Cardiac fibroblast (primary cell): ENCODE measurements around the gene C5AR1.
"Not testable (repeated sequence)": the region's sequence is repeated elsewhere in the genome, so short reads cannot be mapped to it uniquely, and the experiment has no call there.

Experiments
- DNase-seq, 2 donors: peaks; one replicate each; pipeline versions ENCODE4 v3.0.0 to v3.0.0-alpha.2; 2010; ENCODE audit warnings: low read depth in 2 of 2
- H3K4me3 ChIP-seq, 2 donors: replicated peaks in 1 of 2; 1 replicate in 1 of 2; 2 replicates in 1 of 2; pipeline ENCODE4 v1.5.1; 2011; ENCODE audit warnings: low read depth in 2 of 2, low read length in 2 of 2, mild to moderate bottlenecking in 2 of 2, moderate library complexity in 1 of 2
- CTCF ChIP-seq: IDR thresholded peaks from one replicate; pipeline ENCODE4 v1.5.1; 2011; ENCODE audit warnings: low read depth, mild to moderate bottlenecking, low read length, inconsistent platforms

C5AR1 gene

GRCh38 chr19:47344425-47344824 lies 34.8 kb downstream of the C5AR1 start:
- no peak for DNase-seq
- no peak overlapping the region for H3K4me3 ChIP-seq
- TF ChIP-seq CTCF: no peak

GRCh38 chr19:47346024-47346423 lies 36.4 kb downstream of the C5AR1 start:
- H3K4me3 ChIP-seq, DNase-seq: not testable (repeated sequence)

- H3K4me3 ChIP-seq: peak within 1 kb of the TSS; percentile 78 to 92
- peak; percentile 99 for TF ChIP-seq CTCF
- peak; percentile 100 for DNase-seq
These were observed 39.4 kb downstream of the C5AR1 start, which contains the start of gene DHX34 for GRCh38 chr19:47348819-47349795. Gene DHX34, plus strand, starts transcription at chr19:47349315. Its CDS starts 3,716 bp downstream, at chr19:47353031.

DNA sequence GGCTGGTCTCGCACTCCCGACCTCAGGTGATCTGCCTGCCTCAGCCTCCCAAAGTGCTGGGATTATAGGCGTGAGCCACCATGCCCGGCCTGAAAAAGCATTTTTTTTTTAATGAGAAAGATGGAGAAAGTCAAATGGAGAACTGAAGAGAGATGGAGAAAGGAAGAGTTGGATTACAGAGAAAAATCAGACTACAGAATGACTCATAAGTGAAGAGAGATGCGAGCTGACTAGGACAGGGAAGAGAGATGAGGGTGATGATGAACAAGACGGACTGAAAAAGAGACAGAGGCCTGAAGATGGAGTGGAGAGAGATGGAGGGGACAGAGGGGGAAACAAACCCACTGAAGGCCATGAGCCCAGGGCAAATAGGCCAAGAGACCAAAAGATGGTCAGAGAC lies 41.0 kb downstream of the C5AR1 start:
- H3K4me3 ChIP-seq: no peak overlapping the region
- DNase-seq: no peak
- no peak for TF ChIP-seq CTCF

DNA sequence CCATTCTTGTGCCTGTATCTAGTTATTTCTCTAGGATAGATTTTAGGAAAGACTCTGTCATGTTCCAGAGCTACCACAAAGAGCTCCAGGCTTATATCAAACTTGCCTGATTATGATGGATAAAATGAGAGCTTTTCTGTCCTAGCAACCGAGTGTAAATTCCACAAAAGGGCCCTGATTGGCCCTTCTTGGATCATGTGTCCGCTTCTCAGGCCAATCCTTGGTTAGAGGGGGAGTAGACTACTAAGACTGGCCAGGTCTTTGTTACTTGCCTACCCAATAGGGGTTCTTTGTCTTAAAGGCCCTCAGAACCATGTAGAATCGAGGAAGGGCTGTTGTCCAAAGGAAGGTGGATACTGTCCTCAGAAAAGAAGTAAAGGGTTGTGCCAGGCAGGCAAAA lies 41.9 kb downstream of the C5AR1 start:
- DNase-seq: peak; percentile 44 to 46
- H3K4me3 ChIP-seq: no peak overlapping the region

DNA sequence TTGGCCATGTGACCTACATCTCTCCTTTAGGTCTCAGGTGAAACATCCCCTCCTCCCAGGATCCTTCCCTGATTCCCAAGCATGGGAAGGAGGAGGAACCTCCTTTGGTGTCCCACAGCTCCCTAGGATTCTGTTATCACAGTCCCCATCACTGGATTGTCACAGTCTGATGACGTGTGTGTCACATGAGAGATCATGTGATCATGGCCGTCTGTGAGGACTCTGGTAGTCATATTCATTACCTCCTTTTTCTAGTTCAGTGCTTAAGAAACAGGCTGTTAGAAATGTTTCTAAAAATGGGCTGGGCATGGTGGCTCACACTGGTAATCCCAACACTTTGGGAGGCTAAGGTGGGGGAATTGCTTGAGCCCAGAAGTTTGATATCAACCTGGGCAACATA lies 42.4 kb downstream of the C5AR1 start:
- TF ChIP-seq CTCF: no peak
- H3K4me3 ChIP-seq: no peak overlapping the region
- no peak for DNase-seq

More for the DNA sequence above, 41.9 kb downstream of the C5AR1 start:
- TF ChIP-seq CTCF: no peak

DNA sequence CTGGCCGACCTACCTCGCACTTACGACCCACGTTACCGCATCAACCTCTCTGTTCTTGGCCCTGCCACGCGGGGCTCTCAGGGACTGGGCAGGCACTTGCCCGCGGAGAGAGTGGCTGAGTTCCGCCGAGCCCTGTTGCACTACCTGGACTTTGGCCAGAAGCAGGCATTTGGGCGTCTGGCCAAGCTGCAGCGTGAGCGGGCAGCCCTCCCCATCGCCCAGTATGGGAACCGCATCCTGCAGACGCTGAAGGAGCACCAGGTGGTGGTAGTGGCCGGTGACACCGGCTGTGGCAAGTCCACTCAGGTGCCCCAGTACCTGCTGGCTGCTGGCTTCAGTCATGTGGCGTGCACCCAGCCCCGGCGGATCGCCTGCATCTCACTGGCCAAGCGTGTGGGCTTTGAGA lies 43.6 kb downstream of the C5AR1 start:
- no peak for DNase-seq
- TF ChIP-seq CTCF: no peak
- no peak overlapping the region for H3K4me3 ChIP-seq
